ENCODE measurements around the gene TMEM205. TPM values are rescaled to one million over a fixed set of nuclear protein-coding genes. Genes with fewer than 3 reads are reported as not detected.

The TMEM205 gene
- 223 and 293 TPM in 2 replicates for total RNA-seq (2014; rRNA removed; shearing (Covaris generic))
- 114 and 123 TPM in 2 replicates for polyA plus RNA-seq (2016; fragmentation: Nextera tagmentation; extraction: Ambion mirVana)
- long read RNA-seq, transcript TMEM205-205 (4 exons, 677 nt), result minor isoform, 5 of 64 reads
- long read RNA-seq, transcript TMEM205-210 (4 exons, 840 nt), result minor isoform, 12 of 64 reads
- long read RNA-seq, transcript TMEM205-216 (4 exons, 792 nt), result major isoform, 37 of 64 reads
- long read RNA-seq, partial matches to known transcripts, result 0 of 64 reads
- long read RNA-seq, other reads (novel, unspliced or antisense), result 3 of 64 reads

DNA sequence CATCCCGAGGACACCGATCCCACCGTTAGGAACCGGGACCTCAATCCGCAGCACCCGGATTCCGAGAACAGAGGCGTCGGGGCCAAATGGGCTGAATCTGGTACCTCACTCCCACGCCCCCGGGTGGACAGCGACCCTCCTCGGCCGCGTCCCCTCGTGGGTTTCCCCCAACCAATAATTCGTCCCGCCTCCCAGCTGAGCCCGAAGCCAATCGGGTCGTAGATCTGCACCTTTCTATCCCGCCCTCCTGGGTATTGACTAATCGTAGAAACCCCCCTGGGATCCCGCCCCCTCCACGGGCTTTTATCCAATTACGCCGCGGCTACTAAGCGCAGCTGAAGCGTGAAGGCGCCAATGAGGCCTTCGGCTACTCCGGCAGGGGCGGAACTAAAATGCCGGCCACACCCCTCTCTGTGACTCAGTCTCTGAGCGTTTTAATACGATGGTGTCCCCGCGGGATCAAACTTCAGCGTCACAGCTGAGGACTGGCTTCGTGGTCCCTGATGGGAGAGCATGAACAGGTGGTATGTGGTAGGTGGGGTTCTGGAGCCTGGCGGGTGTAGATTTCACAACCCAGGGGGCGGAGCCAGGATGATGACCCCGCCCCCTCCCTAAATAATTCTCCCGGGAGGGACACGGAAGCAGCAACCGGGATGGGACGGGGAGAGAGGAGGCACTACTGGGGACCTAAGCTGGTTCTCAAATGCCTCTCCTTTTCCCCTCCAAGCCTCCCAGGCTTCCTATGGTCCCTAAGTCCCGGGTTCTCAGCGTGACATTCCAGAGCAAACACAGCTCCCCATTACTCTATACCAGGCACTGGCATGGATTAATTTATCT, at the start of gene TMEM205, which contains the start of gene CCDC159:
Gene TMEM205, minus strand, starts transcription at position 165 of the 837 bp plus-strand sequence. CDS start 649 bp downstream, outside the sequence.
Gene CCDC159, plus strand, starts transcription at position 416 of the 837 bp plus-strand sequence. Its CDS starts 88 bp downstream, at position 504.
- TF ChIP-seq, protein P1, sequence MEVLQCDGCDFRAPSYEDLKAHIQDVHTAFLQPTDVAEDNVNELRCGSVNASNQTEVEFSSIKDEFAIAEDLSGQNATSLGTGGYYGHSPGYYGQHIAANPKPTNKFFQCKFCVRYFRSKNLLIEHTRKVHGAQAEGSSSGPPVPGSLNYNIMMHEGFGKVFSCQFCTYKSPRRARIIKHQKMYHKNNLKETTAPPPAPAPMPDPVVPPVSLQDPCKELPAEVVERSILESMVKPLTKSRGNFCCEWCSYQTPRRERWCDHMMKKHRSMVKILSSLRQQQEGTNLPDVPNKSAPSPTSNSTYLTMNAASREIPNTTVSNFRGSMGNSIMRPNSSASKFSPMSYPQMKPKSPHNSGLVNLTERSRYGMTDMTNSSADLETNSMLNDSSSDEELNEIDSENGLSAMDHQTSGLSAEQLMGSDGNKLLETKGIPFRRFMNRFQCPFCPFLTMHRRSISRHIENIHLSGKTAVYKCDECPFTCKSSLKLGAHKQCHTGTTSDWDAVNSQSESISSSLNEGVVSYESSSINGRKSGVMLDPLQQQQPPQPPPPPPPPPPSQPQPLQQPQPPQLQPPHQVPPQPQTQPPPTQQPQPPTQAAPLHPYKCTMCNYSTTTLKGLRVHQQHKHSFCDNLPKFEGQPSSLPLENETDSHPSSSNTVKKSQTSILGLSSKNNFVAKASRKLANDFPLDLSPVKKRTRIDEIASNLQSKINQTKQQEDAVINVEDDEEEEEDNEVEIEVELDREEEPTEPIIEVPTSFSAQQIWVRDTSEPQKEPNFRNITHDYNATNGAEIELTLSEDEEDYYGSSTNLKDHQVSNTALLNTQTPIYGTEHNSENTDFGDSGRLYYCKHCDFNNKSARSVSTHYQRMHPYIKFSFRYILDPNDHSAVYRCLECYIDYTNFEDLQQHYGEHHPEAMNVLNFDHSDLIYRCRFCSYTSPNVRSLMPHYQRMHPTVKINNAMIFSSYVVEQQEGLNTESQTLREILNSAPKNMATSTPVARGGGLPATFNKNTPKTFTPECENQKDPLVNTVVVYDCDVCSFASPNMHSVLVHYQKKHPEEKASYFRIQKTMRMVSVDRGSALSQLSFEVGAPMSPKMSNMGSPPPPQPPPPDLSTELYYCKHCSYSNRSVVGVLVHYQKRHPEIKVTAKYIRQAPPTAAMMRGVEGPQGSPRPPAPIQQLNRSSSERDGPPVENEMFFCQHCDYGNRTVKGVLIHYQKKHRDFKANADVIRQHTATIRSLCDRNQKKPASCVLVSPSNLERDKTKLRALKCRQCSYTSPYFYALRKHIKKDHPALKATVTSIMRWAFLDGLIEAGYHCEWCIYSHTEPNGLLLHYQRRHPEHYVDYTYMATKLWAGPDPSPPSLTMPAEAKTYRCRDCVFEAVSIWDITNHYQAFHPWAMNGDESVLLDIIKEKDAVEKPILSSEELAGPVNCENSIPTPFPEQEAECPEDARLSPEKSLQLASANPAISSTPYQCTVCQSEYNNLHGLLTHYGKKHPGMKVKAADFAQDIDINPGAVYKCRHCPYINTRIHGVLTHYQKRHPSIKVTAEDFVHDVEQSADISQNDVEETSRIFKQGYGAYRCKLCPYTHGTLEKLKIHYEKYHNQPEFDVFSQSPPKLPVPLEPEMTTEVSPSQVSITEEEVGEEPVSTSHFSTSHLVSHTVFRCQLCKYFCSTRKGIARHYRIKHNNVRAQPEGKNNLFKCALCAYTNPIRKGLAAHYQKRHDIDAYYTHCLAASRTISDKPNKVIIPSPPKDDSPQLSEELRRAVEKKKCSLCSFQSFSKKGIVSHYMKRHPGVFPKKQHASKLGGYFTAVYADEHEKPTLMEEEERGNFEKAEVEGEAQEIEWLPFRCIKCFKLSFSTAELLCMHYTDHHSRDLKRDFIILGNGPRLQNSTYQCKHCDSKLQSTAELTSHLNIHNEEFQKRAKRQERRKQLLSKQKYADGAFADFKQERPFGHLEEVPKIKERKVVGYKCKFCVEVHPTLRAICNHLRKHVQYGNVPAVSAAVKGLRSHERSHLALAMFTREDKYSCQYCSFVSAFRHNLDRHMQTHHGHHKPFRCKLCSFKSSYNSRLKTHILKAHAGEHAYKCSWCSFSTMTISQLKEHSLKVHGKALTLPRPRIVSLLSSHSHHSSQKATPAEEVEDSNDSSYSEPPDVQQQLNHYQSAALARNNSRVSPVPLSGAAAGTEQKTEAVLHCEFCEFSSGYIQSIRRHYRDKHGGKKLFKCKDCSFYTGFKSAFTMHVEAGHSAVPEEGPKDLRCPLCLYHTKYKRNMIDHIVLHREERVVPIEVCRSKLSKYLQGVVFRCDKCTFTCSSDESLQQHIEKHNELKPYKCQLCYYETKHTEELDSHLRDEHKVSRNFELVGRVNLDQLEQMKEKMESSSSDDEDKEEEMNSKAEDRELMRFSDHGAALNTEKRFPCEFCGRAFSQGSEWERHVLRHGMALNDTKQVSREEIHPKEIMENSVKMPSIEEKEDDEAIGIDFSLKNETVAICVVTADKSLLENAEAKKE (CRISPR knock-in tag; IDR thresholded peaks at IDR 0.05), result no peak
- TF ChIP-seq EZH2 (IDR thresholded peaks at IDR 0.05; ENCODE audit: low read depth, unreplicated experiment), result no peak
- TF ChIP-seq, protein P2, sequence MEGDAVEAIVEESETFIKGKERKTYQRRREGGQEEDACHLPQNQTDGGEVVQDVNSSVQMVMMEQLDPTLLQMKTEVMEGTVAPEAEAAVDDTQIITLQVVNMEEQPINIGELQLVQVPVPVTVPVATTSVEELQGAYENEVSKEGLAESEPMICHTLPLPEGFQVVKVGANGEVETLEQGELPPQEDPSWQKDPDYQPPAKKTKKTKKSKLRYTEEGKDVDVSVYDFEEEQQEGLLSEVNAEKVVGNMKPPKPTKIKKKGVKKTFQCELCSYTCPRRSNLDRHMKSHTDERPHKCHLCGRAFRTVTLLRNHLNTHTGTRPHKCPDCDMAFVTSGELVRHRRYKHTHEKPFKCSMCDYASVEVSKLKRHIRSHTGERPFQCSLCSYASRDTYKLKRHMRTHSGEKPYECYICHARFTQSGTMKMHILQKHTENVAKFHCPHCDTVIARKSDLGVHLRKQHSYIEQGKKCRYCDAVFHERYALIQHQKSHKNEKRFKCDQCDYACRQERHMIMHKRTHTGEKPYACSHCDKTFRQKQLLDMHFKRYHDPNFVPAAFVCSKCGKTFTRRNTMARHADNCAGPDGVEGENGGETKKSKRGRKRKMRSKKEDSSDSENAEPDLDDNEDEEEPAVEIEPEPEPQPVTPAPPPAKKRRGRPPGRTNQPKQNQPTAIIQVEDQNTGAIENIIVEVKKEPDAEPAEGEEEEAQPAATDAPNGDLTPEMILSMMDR (conservative IDR thresholded peaks at IDR 0.05; ENCODE audit: low read depth in 2 of 2), result 0 out of 4 replicates have a peak, but pooled peaks of 1 of the 2 experiments have one; percentile 15
- TF ChIP-seq JUNB (IDR thresholded peaks at IDR 0.05; ENCODE audit: unreplicated experiment), result no peak
- peak; percentile 54 for TF ChIP-seq POLR2AphosphoS5 (IDR thresholded peaks at IDR 0.05; ENCODE audit: low read depth)
- TF ChIP-seq ZNF114 (CRISPR knock-in tag; IDR thresholded peaks at IDR 0.05), result no peak
- TF ChIP-seq, protein P3, sequence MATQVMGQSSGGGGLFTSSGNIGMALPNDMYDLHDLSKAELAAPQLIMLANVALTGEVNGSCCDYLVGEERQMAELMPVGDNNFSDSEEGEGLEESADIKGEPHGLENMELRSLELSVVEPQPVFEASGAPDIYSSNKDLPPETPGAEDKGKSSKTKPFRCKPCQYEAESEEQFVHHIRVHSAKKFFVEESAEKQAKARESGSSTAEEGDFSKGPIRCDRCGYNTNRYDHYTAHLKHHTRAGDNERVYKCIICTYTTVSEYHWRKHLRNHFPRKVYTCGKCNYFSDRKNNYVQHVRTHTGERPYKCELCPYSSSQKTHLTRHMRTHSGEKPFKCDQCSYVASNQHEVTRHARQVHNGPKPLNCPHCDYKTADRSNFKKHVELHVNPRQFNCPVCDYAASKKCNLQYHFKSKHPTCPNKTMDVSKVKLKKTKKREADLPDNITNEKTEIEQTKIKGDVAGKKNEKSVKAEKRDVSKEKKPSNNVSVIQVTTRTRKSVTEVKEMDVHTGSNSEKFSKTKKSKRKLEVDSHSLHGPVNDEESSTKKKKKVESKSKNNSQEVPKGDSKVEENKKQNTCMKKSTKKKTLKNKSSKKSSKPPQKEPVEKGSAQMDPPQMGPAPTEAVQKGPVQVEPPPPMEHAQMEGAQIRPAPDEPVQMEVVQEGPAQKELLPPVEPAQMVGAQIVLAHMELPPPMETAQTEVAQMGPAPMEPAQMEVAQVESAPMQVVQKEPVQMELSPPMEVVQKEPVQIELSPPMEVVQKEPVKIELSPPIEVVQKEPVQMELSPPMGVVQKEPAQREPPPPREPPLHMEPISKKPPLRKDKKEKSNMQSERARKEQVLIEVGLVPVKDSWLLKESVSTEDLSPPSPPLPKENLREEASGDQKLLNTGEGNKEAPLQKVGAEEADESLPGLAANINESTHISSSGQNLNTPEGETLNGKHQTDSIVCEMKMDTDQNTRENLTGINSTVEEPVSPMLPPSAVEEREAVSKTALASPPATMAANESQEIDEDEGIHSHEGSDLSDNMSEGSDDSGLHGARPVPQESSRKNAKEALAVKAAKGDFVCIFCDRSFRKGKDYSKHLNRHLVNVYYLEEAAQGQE (IDR thresholded peaks at IDR 0.05; ENCODE audit: unreplicated experiment), result no peak
- TF ChIP-seq, protein P4, sequence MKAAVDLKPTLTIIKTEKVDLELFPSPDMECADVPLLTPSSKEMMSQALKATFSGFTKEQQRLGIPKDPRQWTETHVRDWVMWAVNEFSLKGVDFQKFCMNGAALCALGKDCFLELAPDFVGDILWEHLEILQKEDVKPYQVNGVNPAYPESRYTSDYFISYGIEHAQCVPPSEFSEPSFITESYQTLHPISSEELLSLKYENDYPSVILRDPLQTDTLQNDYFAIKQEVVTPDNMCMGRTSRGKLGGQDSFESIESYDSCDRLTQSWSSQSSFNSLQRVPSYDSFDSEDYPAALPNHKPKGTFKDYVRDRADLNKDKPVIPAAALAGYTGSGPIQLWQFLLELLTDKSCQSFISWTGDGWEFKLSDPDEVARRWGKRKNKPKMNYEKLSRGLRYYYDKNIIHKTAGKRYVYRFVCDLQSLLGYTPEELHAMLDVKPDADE (IDR thresholded peaks at IDR 0.05), result no peak
- TF ChIP-seq EZH2phosphoT487 (IDR thresholded peaks at IDR 0.05; ENCODE audit: unreplicated experiment), result no peak
- TF ChIP-seq NANOG (IDR thresholded peaks at IDR 0.05; ENCODE audit: borderline replicate concordance), result no peak
- TF ChIP-seq CREB1 (CRISPR knock-in tag; IDR thresholded peaks at IDR 0.05; ENCODE audit: low read depth), result peak; percentile 82
- H3K36me3 ChIP-seq (ENCODE audit: insufficient read depth), result no peaks in the 10 kb centered on the region
- no peaks in the 10 kb centered on the region for H4K20me1 ChIP-seq (replicated peaks; ENCODE audit: insufficient read depth)
- peaks cover 5% of the 10 kb centered on the region; the same call in 1 of the 2 replicates for H3K4me1 ChIP-seq (ENCODE audit: insufficient read depth)
- Mint-ChIP-seq H3K4me1 (peaks cover 21% of the 10 kb centered on the region), H3K9me3 (peaks cover 8% of the 10 kb centered on the region; the same call in 1 of the 3 replicates), H3K36me3 (ENCODE audit: low read depth) (peaks cover 12% of the 10 kb centered on the region), H3K27ac (peak within 1 kb of the TSS; percentile 93), H3K4me3 (peak within 1 kb of the TSS; percentile 95), H3K27me3 (ENCODE audit: insufficient read depth, low read depth, poor library complexity) (peaks cover 32% of the 10 kb centered on the region)
- no peaks in the 10 kb centered on the region for H3K79me2 ChIP-seq (replicated peaks; ENCODE audit: insufficient read depth)
- ATAC-seq, result peak; percentile 96
- no peaks in the 10 kb centered on the region for H3K27me3 ChIP-seq (ENCODE audit: insufficient read depth)
- peak; percentile 100 for DNase-seq (ENCODE audit: low spot score)
- H2AFZ ChIP-seq, result peak within 1 kb of the TSS; percentile 45
- peak within 1 kb of the TSS; percentile 80 for H3K4me2 ChIP-seq
- no peaks in the 10 kb centered on the region for H3F3A ChIP-seq (replicated peaks; ENCODE audit: low read depth)
- H3K4me3 ChIP-seq, result peak within 1 kb of the TSS; percentile 61
- H3K27ac ChIP-seq (ENCODE audit: low read depth), result 0 out of 2 replicates have a peak within 1 kb of the TSS, but pooled peaks have one; percentile 0
- H3K9me2 ChIP-seq (ENCODE audit: insufficient read depth), result no peaks in the 10 kb centered on the region

Measured in GM23338 (cell line).